OCI-M2 (cell line): Measurements from ENCODE around the gene SHE.
"Not testable (repeated sequence)": the region's sequence is repeated elsewhere in the genome, so short reads cannot be mapped to it uniquely, and the experiment has no call there.

Source experiments
- DNase-seq: peaks from one replicate; lab custom pipeline; 2025; ENCODE audit not compliant: unreplicated experiment; lab: John Stamatoyannopoulos, UW

The SHE gene

DNA sequence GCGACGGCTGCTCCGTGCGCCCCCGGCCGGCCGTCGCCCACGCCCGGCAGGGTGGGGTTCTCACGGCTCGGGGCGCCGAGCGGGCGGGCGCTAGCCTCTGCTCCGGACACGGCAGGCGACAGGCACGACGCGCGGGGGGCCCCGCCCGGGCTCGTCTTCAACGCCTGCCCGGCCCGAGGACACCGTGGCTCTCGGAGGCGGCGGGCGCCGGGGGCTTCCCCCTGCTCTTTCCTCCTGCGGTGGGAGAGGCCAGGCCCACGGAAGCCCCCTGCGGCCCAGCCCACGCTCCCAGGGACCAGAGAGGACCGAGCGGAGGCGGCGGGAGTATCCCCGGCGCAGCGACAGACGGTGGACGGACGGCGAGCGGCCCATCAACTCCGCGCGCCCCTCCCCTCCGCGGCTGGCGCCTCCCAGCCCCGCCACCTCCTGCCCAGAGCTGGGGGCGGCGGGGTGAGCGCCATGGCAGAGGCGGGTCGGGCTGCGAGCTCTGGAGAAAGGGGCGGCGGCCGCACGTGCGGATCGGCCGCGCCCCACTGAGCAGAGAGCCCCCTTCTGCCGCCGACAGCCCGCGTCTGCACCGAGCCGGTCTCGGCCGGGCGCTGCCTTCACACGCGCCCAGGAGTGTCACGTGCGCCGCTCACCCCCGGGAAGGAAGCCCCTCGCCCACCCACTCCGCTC is at the start of gene SHE, which contains the start of gene TDRD10:
Gene SHE, minus strand, starts transcription at position 347 of the 678 bp plus-strand sequence. CDS start 386 bp downstream, outside the sequence.
Gene TDRD10, plus strand, starts transcription at position 154 of the 678 bp plus-strand sequence. CDS start 4,685 bp downstream, outside the sequence.
- no peak for DNase-seq

DNA sequence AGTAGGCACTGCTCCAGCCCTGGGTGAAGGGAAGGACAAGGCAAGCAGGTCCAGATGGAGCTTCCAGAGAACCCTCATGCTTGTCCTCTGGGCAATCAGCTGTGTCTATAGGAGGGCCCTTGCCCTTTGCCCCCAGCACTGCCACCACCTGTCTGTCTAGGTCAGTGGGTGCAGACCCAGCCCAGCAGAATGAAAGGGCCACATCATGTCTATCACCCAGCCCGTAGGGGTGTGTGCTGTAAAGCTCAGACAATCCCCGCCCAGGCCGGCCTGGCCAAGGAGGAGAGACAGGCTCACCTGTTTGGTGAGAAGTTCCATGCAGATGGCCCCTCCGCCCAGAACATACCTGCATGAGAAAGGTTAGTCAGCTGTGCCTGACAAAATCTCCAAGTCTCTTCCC is 49.3 kb upstream of the SHE start:
- no peak for DNase-seq

DNA sequence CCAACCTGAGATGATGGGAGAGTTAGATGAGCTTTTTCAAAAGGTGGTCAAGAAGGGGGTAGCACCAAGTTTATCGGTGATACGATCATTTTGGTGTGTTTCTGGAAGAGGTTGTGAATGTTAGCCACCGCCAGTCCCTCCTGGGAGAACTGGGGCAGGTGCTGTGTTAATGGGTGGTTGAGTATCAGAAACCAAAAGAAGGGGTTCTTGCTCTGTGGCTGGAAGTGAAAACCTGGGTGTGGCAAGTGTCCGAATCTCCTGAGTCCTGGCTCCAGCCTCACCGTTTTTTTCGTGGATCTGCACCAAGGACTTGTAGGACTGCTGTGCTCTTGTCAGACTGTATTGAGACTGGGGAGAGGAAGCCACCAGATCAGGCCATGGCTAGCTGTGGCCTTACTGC is 48.4 kb upstream of the SHE start:
- no peak for DNase-seq

GRCh38 chr1:154550070-154550469 is 47.9 kb upstream of the SHE start:
- no peak for DNase-seq

DNA sequence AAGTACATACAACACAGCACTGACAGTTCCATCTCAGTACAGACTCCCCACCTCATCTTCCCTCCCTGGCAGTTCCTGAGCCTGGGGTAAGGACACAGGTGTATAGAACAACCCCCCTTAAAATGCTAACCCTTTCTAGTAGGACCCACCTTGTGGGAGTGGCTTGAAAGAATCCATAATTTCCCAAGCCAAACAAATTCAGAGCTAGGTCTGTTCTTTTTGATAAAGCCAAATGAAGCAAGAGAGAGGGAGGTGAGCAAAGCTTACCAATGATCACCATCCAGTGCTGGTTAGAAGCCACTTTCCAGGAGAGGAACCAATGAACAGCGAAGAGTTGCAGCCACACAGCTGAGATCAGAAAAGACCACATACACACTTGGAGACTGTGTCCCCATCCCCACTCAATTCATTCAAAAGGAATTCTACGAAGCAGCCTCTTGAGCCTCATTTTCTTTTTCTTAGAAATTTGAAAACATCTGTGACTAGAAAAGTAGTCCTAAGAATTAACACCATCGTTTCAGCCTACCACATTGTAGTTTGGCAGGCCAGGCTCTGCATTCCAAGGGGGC is 47.1 kb upstream of the SHE start:
- DNase-seq, result no peak

DNA sequence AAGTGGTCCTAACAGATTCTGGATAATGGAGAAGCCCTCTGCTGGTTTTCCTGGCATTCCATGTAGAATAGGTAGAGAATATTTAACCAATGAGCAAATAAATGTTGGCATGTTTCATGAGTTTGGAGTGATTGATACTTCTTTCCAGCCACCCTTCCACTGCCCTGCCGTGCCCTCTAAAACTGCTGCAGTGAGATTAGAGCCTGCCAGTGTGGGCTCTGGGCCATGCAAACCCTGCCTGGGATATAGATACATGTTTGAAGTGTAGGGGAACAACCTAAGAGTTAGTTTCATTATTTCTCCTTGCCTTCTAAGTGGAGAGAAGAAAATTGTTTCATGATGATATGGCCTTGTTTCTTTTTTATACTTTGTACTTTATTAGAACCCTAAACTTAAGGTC is 45.8 kb upstream of the SHE start:
- DNase-seq, result no peak

GRCh38 chr1:154547105-154547732 is 45.0 kb upstream of the SHE start:
- DNase-seq, result no peak

DNA sequence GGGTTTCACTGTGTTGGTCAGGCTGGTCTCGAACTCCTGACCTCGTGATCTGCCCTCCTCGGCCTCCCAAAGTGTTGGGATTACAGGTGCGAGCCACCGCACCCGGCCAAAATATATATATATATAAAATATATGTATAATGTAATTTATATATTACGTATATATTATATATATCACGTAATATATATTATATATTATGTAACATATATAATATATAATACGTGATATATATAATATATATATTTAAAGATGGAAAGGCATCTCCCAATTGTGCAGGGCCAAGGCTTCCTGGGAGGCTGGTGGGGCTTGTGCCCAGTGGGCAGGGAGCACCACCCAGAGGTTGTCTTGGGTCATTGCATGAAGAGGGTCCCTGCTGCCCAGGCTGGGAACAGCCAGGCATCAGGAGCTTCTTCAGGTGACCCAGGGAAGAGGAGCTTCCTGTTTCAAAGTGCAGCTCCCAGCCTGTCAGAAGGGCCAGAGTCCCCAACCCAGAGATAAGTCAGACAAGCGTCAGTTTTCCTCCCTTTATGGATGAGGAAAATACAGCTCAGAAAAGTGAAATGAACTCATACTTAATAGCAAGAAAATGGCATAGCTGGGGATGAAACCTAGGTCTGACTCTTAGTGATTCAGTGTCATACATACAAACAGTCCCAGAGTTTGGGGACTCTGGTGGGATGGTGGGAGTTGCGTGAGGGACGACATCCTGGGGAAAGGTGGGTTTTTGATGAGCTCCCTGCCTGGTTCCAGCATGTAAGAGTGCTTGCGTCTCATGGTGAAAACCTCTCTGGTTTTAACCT is 44.3 kb upstream of the SHE start:
- DNase-seq, result no peak

GRCh38 chr1:154541231-154541630 is 39.0 kb upstream of the SHE start:
- no peak for DNase-seq

GRCh38 chr1:154539486-154540483 is 37.6 kb upstream of the SHE start:
- no peak for DNase-seq

- no peak for DNase-seq
Measured at GRCh38 chr1:154536570-154536969, 34.4 kb upstream of the SHE start.

GRCh38 chr1:154533952-154534844 is 32.0 kb upstream of the SHE start:
- DNase-seq, result no peak

- DNase-seq, result not testable (repeated sequence)
Measured at GRCh38 chr1:154531950-154532349, 29.7 kb upstream of the SHE start.

GRCh38 chr1:154529308-154529707 is 27.1 kb upstream of the SHE start:
- DNase-seq, result no peak

- DNase-seq, result no peak
Measured at GRCh38 chr1:154527192-154527591, 25.0 kb upstream of the SHE start.

DNA sequence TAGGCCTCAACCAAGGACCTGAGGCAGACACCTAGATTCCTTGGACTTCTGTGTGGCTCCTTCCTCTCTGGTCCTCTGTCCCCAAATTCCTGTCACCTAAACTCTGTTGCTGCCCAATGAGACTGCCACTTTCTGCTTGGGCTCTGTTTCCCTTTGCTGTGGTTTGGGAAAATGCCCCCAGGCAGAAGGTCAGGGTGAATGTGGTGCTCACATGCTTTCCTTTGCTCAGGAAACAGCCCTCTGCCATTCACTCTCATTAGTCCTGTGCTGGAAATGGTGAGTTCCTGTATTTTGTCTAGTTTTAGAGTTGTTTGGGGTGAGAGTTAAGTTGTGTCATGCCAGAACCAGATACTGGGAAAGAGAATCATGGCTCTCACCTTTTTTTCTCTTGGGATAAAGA is 22.7 kb upstream of the SHE start:
- DNase-seq, result no peak

DNA sequence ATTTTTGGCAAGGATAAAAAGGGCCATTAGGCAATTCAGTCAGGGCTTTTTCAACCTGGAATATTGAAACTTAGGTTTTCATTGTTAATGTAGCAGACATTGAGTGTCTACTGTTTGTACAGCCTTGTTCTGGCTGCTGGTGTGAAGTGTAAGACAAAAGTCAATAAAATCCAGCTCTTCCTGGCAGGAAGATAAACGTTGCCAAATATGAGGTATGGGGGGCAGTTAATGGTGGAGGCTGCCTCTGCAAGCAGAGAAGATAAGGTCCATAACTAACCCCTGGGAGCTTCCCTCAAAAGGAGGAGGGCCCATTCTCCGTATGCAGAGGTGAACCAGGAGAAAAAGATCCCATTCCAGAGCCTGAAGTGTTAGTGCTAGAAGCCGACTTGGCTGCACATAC is 19.5 kb upstream of the SHE start:
- no peak for DNase-seq

DNA sequence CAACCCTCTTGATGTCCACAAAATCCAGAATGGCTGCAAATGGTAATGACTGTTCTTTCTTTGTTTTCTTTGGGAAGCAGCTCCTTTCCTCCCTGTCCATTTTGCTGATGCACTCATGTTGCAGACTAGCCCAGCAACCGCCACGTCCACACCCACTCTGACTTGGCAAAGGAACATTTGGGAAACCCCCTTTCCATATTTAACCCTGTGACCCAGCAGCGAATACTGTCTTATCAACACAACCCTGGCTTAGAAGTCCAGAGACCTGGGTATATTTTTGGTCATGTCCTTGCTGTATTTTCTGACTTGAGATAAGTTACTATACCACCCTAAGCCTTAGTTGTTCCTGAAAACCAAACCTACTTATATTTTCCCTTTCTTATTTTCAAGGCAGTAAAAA is 18.1 kb upstream of the SHE start:
- no peak for DNase-seq

GRCh38 chr1:154519591-154519991 is 17.4 kb upstream of the SHE start:
- DNase-seq, result no peak
